ENCODE data around the gene MAP4. TPM values are rescaled to one million over a fixed set of nuclear protein-coding genes. Genes with fewer than 3 reads are reported as not detected.

MAP4 gene
- polyA plus RNA-seq, 3 donors = 6.2 to 24.1 (median 18.4) TPM

DNA sequence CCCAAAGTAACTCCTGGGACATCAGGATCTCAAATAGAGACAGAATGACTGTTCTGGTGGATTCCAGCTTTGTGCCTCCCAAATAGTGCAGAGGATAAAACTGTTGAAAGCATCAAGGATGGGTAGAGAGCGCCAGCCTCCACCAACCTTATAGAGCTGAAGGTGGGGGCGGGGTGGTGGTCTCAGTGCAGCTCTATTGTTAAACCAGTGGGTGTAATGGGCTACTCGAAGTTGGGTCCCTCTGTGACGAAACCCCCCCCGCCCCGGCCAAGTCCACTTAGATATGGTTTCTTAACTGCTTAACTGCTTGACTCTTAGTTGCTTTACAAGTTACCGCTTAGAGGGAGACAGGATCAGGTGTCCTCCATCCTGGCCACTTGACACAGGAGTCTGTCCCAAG is 190.6 kb downstream of the MAP4 start:
- Histone ChIP-seq H3K4me3 (replicated peaks in 1 of 3; ENCODE audit: low read depth in 2 of 3, low read length in 3 of 3) (peak overlapping the region; percentile 78 to 95 (median 92)), H3K79me2 (ENCODE audit: insufficient read depth, low read length) (peaks cover 22% of the 10 kb centered on the region), H3K9me3 (replicated peaks in 1 of 2; ENCODE audit: control insufficient read depth in 1 of 2, insufficient read depth in 1 of 2, low read length in 2 of 2) (no peaks in the 10 kb centered on the region), H3K9ac (ENCODE audit: insufficient read depth, low read length, poor library complexity, severe bottlenecking) (peak overlapping the region; percentile 83), H2AFZ (ENCODE audit: insufficient read depth, low read depth, low read length, poor library complexity, severe bottlenecking) (peak overlapping the region; percentile 98), H3K4me1 (ENCODE audit: control insufficient read depth in 1 of 2, insufficient read depth in 2 of 2, low read length in 2 of 2) (peaks cover 10 to 15% of the 10 kb centered on the region in 2 donors), H3K4me2 (replicated peaks; ENCODE audit: extremely low read depth, low read length, poor library complexity, severe bottlenecking) (peak overlapping the region; percentile 75), H4K20me1 (ENCODE audit: insufficient read depth, low read length) (peaks cover 15% of the 10 kb centered on the region), H3K27me3 (ENCODE audit: control insufficient read depth in 2 of 2, insufficient read depth in 2 of 2, low read length in 2 of 2) (no peaks in the 10 kb centered on the region), H3K36me3 (replicated peaks in 1 of 2; ENCODE audit: control insufficient read depth in 1 of 2, insufficient read depth in 2 of 2, low read length in 2 of 2) (peaks cover 15 to 34% of the 10 kb centered on the region in 2 donors), H3K27ac (ENCODE audit: low read depth in 1 of 2, low read length in 2 of 2) (peak overlapping the region in 1 of 2 donors; percentile 66)
- 45% methylated on average over 2 of the region's 7 CpGs for WGBS (ENCODE audit: insufficient coverage)
- Mint-ChIP-seq H3K9me3 (no peaks in the 10 kb centered on the region), H3K27ac (peak overlapping the region in 6 of 7 donors; percentile 45 to 88 (median 58)), H3K4me1 (peaks cover 24% of the 10 kb centered on the region), H3K4me3 (peak overlapping the region; percentile 85 to 91), H3K36me3 (peaks cover 30 to 53% of the 10 kb centered on the region in 2 donors), H3K27me3 (ENCODE audit: low read depth in 3 of 3) (peaks cover 0 to 1% (median 1%) of the 10 kb centered on the region in 3 donors)
- intact Hi-C loops (cut with micrococcal nuclease) = loop anchor here (2.0 to 5.0 kb wide), 2 partner anchors 165 to 167 kb away; no protein-coding TSS in a partner anchor
- TF ChIP-seq, protein P1, sequence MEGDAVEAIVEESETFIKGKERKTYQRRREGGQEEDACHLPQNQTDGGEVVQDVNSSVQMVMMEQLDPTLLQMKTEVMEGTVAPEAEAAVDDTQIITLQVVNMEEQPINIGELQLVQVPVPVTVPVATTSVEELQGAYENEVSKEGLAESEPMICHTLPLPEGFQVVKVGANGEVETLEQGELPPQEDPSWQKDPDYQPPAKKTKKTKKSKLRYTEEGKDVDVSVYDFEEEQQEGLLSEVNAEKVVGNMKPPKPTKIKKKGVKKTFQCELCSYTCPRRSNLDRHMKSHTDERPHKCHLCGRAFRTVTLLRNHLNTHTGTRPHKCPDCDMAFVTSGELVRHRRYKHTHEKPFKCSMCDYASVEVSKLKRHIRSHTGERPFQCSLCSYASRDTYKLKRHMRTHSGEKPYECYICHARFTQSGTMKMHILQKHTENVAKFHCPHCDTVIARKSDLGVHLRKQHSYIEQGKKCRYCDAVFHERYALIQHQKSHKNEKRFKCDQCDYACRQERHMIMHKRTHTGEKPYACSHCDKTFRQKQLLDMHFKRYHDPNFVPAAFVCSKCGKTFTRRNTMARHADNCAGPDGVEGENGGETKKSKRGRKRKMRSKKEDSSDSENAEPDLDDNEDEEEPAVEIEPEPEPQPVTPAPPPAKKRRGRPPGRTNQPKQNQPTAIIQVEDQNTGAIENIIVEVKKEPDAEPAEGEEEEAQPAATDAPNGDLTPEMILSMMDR (IDR thresholded peaks at IDR 0.05) = no peak
- no peak for DNase-seq

GRCh38 chr3:47824541-47825473 is 191.4 kb downstream of the MAP4 start:
- H3K4me1 Mint-ChIP-seq = peaks cover 24% of the 10 kb centered on the region
- Histone ChIP-seq H3K9ac (ENCODE audit: insufficient read depth, low read length, poor library complexity, severe bottlenecking) (peak overlapping the region; percentile 83), H3K36me3 (replicated peaks in 1 of 2; ENCODE audit: control insufficient read depth in 1 of 2, insufficient read depth in 2 of 2, low read length in 2 of 2) (peaks cover 16 to 36% of the 10 kb centered on the region in 2 donors), H3K79me2 (ENCODE audit: insufficient read depth, low read length) (peaks cover 22% of the 10 kb centered on the region), H3K4me1 (ENCODE audit: control insufficient read depth in 1 of 2, insufficient read depth in 2 of 2, low read length in 2 of 2) (peaks cover 10 to 15% of the 10 kb centered on the region in 2 donors), H3K4me3 (replicated peaks in 1 of 3; ENCODE audit: low read depth in 2 of 3, low read length in 3 of 3) (peak overlapping the region; percentile 78 to 95 (median 92)), H3K9me3 (replicated peaks in 1 of 2; ENCODE audit: control insufficient read depth in 1 of 2, insufficient read depth in 1 of 2, low read length in 2 of 2) (no peaks in the 10 kb centered on the region), H3K27me3 (ENCODE audit: control insufficient read depth in 2 of 2, insufficient read depth in 2 of 2, low read length in 2 of 2) (no peaks in the 10 kb centered on the region), H2AFZ (ENCODE audit: insufficient read depth, low read depth, low read length, poor library complexity, severe bottlenecking) (peak overlapping the region; percentile 98), H3K27ac (ENCODE audit: low read depth in 1 of 2, low read length in 2 of 2) (peak overlapping the region in 1 of 2 donors; percentile 66), H4K20me1 (ENCODE audit: insufficient read depth, low read length) (peaks cover 15% of the 10 kb centered on the region), H3K4me2 (replicated peaks; ENCODE audit: extremely low read depth, low read length, poor library complexity, severe bottlenecking) (peak overlapping the region; percentile 75)
- intact Hi-C loops (cut with micrococcal nuclease) = loop anchor here (2.0 to 5.0 kb wide), 2 partner anchors 166 to 167 kb away; no protein-coding TSS in a partner anchor
- peak overlapping the region in 6 of 7 donors; percentile 57 to 88 (median 74) for H3K27ac Mint-ChIP-seq
- TF ChIP-seq, protein P1 (IDR thresholded peaks at IDR 0.05) = peak; percentile 88
- H3K4me3 Mint-ChIP-seq = peak overlapping the region; percentile 85 to 91
- 3% methylated on average over 66 of the region's 77 CpGs for WGBS (ENCODE audit: insufficient coverage)
- peaks cover 33 to 51% of the 10 kb centered on the region in 2 donors for H3K36me3 Mint-ChIP-seq
- H3K9me3 Mint-ChIP-seq = no peaks in the 10 kb centered on the region
- H3K27me3 Mint-ChIP-seq (ENCODE audit: low read depth in 3 of 3) = peaks cover 0 to 1% (median 1%) of the 10 kb centered on the region in 3 donors
- DNase-seq = peak; percentile 54 to 74 (median 73)

Data from CD14-positive monocyte (primary cell).